ENCODE results near the gene CASP7. TPM values are rescaled to one million over a fixed set of nuclear protein-coding genes. Genes with fewer than 3 reads are reported as not detected.

The CASP7 gene
- total and polyA plus RNA-seq, 10 of the 15 experiments (the other 5 are each of a cell fraction or from before 2014, with no cell fraction given), result 23.7 to 34.4 (median 28.7) TPM

DNA sequence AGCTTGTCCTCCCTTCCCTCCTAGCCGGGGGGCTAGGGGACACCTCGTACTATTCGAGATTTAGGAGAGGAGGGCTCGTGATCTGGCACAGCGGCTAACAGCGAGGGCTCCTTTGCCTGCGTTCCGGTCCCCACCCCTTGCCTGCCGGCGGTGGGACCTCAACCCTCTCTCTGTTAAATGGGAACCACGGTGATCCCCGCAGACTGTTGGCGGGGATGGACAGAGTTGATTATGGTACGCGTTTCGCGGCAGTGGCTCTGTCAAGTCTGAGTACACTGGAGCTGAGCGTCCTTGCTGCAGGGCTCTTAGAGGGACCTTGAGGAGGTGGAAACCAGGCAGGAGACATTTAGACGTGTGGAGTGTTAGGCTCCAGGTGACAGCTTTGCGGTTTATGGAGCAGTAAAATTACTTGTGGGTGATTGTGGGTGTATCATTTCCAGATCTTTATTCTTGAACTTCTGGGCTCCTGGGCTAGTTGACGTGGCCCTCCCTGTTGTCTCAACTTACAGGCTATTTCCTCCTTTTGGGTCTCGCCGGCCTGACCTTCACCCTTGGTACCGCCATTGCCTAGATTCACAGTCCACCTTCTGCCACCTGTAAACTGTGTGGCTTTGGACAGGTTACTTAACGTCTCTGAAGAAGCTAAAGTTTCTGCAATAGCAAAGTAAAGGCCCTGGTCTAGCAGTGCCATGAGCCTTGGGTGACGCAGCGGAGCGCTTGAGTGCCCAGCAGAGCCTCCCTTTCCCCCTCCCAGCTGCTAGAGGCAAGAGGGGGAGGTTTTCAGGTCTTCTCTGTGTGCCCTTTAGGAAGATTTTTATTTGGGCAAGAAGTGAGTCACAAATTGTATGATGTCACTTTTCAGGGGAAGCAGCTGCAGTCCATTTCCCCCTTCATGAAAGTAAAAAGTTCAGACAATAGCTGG lies 739 bp downstream of the CASP7 start (continued):
- TF ChIP-seq BRCA1 (IDR thresholded peaks at IDR 0.05; ENCODE audit: low read depth, low read length) (no peak), SP1 (IDR thresholded peaks at IDR 0.05; ENCODE audit: low read depth, low read length) (no peak), BCL11A (IDR thresholded peaks at IDR 0.05; ENCODE audit: low read depth, low read length) (0 out of 2 replicates have a peak, but pooled peaks have one; percentile 5), CREB1 (IDR thresholded peaks at IDR 0.05; ENCODE audit: low read depth) (peak; percentile 59; the same call in 1 of the 2 replicates), GABPA (IDR thresholded peaks at IDR 0.05; ENCODE audit: low read depth) (peak; percentile 38; the same call in 1 of the 2 replicates), TCF3 (IDR thresholded peaks at IDR 0.05; ENCODE audit: borderline replicate concordance, insufficient read depth, low read depth, low read length) (0 out of 2 replicates have a peak, but pooled peaks have one; percentile 48), NRF1 (conservative IDR thresholded peaks at IDR 0.05; ENCODE audit: low read depth, low read length) (no peak), EP300 (IDR thresholded peaks at IDR 0.05; ENCODE audit: borderline replicate concordance in 1 of 2, control insufficient read depth in 1 of 2, low read depth in 2 of 2, low read length in 2 of 2) (peak in 1 of 2 experiments; percentile 17; a peak in 1 of 4 replicates), ATF7 (IDR thresholded peaks at IDR 0.05; ENCODE audit: low read depth) (peak; percentile 93), NFIC (IDR thresholded peaks at IDR 0.05; ENCODE audit: low read depth, low read length) (no peak), SMARCA5 (IDR thresholded peaks at IDR 0.05) (peak; percentile 72; the same call in 1 of the 2 replicates)
- TF ChIP-seq, protein P1, sequence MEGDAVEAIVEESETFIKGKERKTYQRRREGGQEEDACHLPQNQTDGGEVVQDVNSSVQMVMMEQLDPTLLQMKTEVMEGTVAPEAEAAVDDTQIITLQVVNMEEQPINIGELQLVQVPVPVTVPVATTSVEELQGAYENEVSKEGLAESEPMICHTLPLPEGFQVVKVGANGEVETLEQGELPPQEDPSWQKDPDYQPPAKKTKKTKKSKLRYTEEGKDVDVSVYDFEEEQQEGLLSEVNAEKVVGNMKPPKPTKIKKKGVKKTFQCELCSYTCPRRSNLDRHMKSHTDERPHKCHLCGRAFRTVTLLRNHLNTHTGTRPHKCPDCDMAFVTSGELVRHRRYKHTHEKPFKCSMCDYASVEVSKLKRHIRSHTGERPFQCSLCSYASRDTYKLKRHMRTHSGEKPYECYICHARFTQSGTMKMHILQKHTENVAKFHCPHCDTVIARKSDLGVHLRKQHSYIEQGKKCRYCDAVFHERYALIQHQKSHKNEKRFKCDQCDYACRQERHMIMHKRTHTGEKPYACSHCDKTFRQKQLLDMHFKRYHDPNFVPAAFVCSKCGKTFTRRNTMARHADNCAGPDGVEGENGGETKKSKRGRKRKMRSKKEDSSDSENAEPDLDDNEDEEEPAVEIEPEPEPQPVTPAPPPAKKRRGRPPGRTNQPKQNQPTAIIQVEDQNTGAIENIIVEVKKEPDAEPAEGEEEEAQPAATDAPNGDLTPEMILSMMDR (IDR thresholded peaks at IDR 0.05 in 2 of 3, conservative IDR thresholded peaks at IDR 0.05 in 1 of 3; ENCODE audit: control insufficient read depth in 2 of 3, extremely low read depth in 1 of 3, insufficient read depth in 1 of 3, low read depth in 3 of 3, low read length in 3 of 3), result no peak
